Measurements from ENCODE around the gene AHSA1.

GRCh38 chr14:77470224-77470870 lies 12.5 kb downstream of the AHSA1 start:
- no peak for TF ChIP-seq CTCF (IDR thresholded peaks at IDR 0.05)
- no peak for TF ChIP-seq POLR2A (IDR thresholded peaks at IDR 0.05)

Data from thyroid gland (tissue), 4 donors.